ENCODE data around the gene GAB2.

- TF ChIP-seq TAF1 (IDR thresholded peaks at IDR 0.05; ENCODE audit: low read depth, low read length): no peak
- TF ChIP-seq POLR2AphosphoS5 (IDR thresholded peaks at IDR 0.05; ENCODE audit: low read depth, low read length): no peak
- no peak for TF ChIP-seq POLR2A (IDR thresholded peaks at IDR 0.05; ENCODE audit: low read depth, low read length)
- no peak for TF ChIP-seq SPI1 (IDR thresholded peaks at IDR 0.05; ENCODE audit: low read depth, low read length)
- no peak for TF ChIP-seq PAX5 (IDR thresholded peaks at IDR 0.05; ENCODE audit: insufficient read depth, low read length, severe bottlenecking)
Observed at GRCh38 chr11:78237293-78238046, 180.2 kb downstream of the GAB2 start.
